ENCODE results near the gene FZD10. TPM values are rescaled to one million over a fixed set of nuclear protein-coding genes. Genes with fewer than 3 reads are reported as not detected.

The FZD10 gene
- total RNA-seq, 2 experiments from 2014 or later: not detected

DNA sequence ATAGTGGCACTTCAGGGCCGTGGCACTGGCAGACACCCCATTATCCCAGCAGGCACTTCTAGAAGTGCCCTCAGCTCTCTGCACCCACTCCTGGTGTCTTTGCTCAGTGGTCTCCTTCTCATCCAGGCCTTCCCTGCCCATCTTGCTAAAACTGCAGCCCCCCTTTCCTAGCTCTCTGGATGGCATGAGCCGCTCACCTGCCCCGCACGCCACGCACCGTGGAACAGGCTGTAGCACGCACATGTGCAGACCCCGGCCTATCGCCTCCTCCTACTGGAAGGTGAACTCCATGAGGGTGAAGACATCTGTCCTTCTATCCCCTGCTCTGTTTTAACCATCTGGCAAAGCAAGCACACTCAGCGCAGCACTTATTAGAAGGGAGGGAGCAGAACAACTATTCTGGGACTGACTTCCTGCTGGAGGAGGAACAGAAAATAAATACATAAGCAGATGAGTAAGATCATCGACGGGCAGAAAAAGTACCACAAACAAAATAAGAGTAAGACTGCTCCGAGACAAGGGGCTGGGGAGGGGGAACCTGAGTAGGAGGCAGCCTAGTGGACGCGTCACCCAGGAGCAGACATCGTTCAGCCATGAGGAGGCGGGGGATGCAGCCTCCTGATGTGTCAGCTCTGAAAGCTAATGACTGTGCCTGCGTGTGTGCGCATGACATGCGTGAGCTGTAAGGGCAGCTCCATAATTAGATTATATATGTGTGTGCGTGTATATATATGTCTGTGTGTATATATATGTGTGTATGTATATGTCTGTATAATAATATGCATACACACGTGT, 7.8 kb upstream of the FZD10 start:
- Mint-ChIP-seq H3K4me1 (no peaks in the 10 kb centered on the region), H3K4me3 (no peak overlapping the region), H3K36me3 (no peaks in the 10 kb centered on the region), H3K27ac (no peak overlapping the region), H3K9me3 (no peaks in the 10 kb centered on the region), H3K27me3 (no peaks in the 10 kb centered on the region)
- DNase-seq: no peak
- no peak for ATAC-seq (ENCODE audit: low read depth)
- POLR2A ChIA-PET: no interaction called here

DNA sequence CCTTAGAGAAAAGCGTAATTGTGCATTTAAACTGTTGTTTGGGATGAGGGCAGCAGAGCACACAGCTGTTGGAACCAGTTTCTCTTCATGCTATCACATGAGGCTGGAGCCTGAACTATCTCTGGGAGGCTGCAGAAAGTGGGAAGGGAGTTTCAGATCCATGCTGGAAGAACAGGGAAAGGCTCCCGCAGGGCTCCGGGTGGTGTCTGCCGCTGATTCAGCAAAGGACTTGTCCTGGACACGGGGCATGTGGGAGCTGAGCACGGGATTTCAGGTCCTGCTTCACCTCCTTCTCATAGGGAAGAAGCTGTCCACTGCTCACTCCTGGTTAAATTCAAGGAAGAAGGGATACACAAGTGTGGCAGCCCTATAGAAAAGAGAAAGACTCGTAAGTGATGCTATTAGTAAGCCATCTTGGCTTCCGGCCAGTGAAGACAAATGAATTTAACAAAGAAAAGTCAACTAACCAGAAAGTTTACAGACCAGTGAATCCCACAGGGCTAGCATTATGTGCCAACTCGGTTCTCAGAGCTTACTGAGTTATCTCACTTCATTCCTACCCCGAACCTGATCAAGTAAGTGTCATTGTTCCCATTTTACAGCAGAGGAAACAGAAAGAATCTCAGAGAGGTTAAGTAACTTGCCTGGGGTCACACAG, 6.7 kb upstream of the FZD10 start:
- no peaks in the 10 kb centered on the region for H3K36me3 Mint-ChIP-seq
- DNase-seq (no peak), ATAC-seq (ENCODE audit: low read depth) (no peak)
- no peaks in the 10 kb centered on the region for H3K27me3 Mint-ChIP-seq
- no peaks in the 10 kb centered on the region for H3K4me1 Mint-ChIP-seq
- H3K27ac Mint-ChIP-seq: no peak overlapping the region
- POLR2A ChIA-PET: no interaction called here
- no peaks in the 10 kb centered on the region for H3K9me3 Mint-ChIP-seq
- no peak overlapping the region for H3K4me3 Mint-ChIP-seq

DNA sequence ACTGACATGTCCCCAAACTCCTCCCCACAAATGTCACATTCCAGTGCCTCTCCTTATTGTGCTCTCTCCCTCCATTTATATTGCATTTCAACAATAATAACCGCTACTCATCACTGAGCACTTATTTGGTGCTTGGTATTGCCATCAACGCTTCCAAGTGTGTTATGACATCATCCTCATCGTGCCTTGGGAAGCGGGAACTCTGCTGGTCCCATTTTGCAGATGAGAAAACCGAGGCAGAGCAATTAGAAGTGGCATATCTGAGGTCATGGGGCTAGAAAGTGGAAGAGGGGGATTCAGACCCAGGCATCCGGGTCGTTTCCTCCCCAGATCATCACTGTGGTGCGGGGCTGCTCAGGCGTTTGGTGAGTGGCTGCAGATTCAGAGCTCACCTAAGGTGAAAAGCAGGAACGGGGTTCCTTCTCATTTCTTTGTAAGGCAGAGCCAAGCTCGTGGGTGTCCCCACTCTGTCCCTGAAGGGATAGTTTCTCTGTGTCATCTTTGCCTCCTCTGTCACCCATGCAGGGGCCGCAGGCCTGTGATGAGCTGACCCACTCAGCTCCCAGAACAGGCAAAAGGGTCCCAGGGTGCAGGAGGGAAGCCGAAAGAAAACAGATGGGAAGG, 5.5 kb upstream of the FZD10 start:
- no peak overlapping the region for H3K4me3 Mint-ChIP-seq
- peaks cover 3% of the 10 kb centered on the region for H3K27me3 Mint-ChIP-seq
- H3K4me1 Mint-ChIP-seq: no peaks in the 10 kb centered on the region
- ATAC-seq (ENCODE audit: low read depth): no peak
- no peak for DNase-seq
- H3K27ac Mint-ChIP-seq: no peak overlapping the region
- H3K9me3 Mint-ChIP-seq: no peaks in the 10 kb centered on the region
- no peaks in the 10 kb centered on the region for H3K36me3 Mint-ChIP-seq
- POLR2A ChIA-PET: no interaction called here

DNA sequence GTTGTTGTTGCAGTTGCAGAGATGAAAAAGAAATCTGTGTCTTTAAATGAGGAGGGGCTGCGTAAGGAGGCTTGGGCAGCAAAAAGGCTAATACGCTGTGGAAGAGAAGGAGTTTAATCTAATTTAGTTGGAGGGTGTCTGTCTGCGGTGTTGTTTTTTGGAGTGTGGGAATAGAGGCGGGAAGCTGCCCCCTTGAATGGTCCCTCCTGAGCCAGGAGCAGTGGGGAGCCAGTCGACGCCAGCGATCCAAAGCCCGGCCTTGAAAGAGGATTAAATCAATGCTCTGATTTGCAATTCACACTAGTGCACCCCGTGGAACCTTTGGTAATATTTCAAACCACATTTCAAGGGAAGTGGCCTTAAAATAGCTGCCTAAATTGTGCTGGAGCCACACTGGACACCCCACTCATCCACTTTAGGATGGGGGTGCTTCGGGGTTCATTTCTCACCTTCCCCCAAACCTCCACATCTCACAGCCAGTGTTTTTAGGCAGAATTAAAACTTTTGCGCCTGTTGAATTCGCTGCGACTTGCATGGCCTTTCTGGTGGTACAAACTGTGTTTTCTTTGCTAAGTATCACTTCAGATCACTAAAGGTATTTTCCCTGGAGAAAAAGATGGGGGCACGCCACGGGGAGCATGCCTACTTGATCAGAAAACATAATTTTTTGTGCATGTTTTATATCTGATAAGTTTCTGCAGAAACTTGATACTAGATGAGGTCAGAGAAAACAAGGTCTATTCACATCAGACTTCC, 4.1 kb upstream of the FZD10 start:
- POLR2A ChIA-PET: no interaction called here
- H3K36me3 Mint-ChIP-seq: peaks cover 1% of the 10 kb centered on the region
- H3K9me3 Mint-ChIP-seq: no peaks in the 10 kb centered on the region
- no peak overlapping the region for H3K27ac Mint-ChIP-seq
- peaks cover 5% of the 10 kb centered on the region for H3K27me3 Mint-ChIP-seq
- peaks cover 2% of the 10 kb centered on the region for H3K4me1 Mint-ChIP-seq
- H3K4me3 Mint-ChIP-seq: no peak overlapping the region
- no peak for DNase-seq
- ATAC-seq (ENCODE audit: low read depth): no peak

DNA sequence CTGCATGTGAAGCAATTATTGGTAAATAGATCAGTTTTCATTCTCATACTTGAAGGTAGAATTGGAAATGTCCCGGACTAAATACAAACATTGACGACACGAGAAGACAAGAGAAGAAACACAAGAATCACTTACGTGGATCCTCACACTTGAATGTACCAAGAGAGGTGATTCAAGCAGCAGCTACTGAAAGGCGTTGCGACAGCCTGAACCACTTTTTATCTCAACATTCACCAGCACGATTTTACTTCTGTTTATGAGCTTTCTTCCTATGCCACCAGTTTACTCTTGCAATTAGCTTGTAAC, 3.6 kb upstream of the FZD10 start:
- no peak for DNase-seq
- POLR2A ChIA-PET: no interaction called here
- Mint-ChIP-seq H3K36me3 (peaks cover 3% of the 10 kb centered on the region), H3K27ac (no peak overlapping the region), H3K27me3 (peaks cover 8% of the 10 kb centered on the region), H3K4me3 (no peak overlapping the region), H3K4me1 (peaks cover 4% of the 10 kb centered on the region), H3K9me3 (peaks cover 2% of the 10 kb centered on the region)
- ATAC-seq (ENCODE audit: low read depth): no peak

DNA sequence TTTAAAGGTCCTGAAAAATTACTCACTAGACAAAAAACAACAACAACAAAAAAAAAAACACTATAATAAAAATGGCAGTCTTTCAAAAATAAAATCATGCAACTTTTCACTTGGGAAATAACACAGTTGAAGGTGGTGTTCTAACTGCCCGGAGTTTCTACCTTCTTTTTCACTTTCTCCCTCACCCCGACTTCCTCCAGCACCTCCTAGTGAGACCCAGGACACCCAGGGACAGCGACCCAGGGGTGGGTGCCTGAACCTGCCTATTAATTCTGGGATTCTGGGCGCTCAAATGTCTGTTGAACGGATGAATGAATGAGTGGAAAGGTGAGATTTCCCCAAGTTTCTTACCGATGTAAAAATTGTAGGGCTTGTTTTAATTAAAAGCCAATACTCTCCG, 2.0 kb upstream of the FZD10 start:
- Mint-ChIP-seq H3K27me3 (peaks cover 24% of the 10 kb centered on the region), H3K27ac (no peak overlapping the region), H3K4me3 (no peak overlapping the region), H3K36me3 (peaks cover 3% of the 10 kb centered on the region), H3K4me1 (peaks cover 4% of the 10 kb centered on the region), H3K9me3 (peaks cover 2% of the 10 kb centered on the region)
- DNase-seq (no peak), ATAC-seq (ENCODE audit: low read depth) (no peak)
- POLR2A ChIA-PET: no interaction called here

DNA sequence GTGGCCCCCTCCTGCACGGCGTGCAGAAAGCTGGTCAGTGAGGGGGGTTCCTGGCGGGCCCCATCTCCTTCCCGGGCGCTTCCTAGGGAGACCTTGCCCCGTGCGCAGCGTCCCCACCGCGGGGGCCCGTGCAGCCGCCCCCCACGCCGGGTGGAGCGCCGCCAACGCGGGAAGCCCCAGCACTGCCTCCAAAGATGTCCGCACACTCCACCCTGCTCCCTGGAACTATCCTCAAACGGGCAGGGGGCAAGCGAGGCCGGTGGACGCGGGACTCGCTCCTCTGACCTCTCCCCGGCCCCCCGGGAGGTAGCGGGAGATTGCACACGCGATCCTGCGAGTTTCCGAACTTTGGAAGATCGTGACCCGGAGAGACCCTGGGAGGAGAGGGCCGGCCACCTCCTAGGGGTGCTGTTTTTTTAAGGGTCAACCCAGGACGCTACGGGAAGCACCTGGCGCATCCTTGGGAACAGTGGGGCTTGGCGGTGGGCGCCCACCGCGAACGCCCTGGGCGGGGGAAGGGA, 1.5 kb upstream of the FZD10 start:
- POLR2A ChIA-PET: no interaction called here
- Mint-ChIP-seq H3K36me3 (peaks cover 3% of the 10 kb centered on the region), H3K9me3 (peaks cover 2% of the 10 kb centered on the region), H3K4me1 (peaks cover 4% of the 10 kb centered on the region), H3K27ac (no peak overlapping the region), H3K27me3 (peaks cover 25% of the 10 kb centered on the region), H3K4me3 (no peak overlapping the region)
- ATAC-seq (ENCODE audit: low read depth): no peak
- no peak for DNase-seq

DNA sequence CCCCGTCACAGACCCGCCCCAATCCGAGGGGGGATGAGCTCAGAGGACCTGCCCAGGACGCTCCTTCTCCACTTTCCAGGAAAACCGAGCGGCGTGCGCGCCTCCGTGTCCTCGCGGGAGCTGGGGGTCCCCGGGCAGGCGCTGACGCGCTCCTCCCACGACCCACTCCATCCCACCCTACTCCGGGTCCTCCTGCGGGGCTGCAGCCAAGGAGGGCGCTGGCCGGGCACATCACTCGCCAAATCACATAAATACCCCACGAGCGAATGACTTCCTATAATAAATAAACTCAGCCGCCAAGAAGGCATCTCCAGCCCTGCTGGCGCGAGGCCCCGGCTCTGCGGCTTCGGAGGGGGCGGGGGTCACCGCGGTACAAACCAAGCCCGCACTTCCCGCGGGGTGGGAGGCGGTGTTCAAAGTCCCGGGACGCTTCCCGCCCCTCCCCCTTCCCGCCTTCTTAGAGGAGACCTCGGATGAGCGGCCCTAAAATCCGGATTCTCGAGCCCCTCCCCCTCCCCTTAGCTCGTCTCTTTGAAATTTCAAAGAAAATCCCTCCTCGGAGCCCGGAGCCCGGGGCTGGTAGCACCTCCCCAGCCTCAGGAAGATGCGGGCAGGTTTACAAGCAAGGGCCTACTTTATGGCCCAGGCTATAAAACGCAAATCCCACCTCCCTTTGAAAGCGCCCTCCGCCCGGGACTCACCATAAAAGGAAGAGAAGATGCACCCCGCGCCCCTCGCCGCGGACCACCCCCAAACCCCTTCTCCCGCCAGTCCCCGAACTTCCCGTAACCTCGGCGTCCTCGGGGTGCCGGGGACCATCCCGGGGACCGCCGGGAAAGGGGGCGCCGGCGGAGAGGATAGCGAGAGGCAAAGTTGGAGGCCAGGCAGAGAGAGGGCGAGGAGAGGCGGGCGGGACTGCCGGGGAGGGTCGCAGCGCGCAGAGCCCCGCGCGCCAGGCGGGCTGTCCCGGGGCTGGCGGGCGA, 712 bp upstream of the FZD10 start:
- Mint-ChIP-seq H3K27me3 (peaks cover 25% of the 10 kb centered on the region), H3K9me3 (peaks cover 2% of the 10 kb centered on the region), H3K4me3 (no peak overlapping the region), H3K4me1 (peaks cover 4% of the 10 kb centered on the region), H3K27ac (no peak overlapping the region), H3K36me3 (peaks cover 3% of the 10 kb centered on the region)
- POLR2A ChIA-PET: no interaction called here
- DNase-seq (no peak), ATAC-seq (ENCODE audit: low read depth) (no peak)

DNA sequence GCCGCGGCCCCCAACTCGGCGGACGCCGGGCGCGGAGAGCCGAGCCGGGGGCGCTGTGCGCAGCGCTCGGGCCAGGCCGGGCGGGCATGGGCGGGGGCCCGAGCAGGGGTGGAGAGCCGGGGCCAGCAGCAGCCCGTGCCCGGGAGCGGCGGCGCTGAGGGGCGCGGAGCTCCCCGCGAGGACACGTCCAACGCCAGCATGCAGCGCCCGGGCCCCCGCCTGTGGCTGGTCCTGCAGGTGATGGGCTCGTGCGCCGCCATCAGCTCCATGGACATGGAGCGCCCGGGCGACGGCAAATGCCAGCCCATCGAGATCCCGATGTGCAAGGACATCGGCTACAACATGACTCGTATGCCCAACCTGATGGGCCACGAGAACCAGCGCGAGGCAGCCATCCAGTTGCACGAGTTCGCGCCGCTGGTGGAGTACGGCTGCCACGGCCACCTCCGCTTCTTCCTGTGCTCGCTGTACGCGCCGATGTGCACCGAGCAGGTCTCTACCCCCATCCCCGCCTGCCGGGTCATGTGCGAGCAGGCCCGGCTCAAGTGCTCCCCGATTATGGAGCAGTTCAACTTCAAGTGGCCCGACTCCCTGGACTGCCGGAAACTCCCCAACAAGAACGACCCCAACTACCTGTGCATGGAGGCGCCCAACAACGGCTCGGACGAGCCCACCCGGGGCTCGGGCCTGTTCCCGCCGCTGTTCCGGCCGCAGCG, 639 bp downstream of the FZD10 start:
- ATAC-seq (ENCODE audit: low read depth) (no peak), DNase-seq (peak; percentile 36)
- Mint-ChIP-seq H3K27me3 (peaks cover 28% of the 10 kb centered on the region), H3K4me3 (peak overlapping the region; percentile 63), H3K36me3 (peaks cover 3% of the 10 kb centered on the region), H3K4me1 (peaks cover 4% of the 10 kb centered on the region), H3K9me3 (peaks cover 2% of the 10 kb centered on the region), H3K27ac (no peak overlapping the region)
- POLR2A ChIA-PET: no interaction called here

DNA sequence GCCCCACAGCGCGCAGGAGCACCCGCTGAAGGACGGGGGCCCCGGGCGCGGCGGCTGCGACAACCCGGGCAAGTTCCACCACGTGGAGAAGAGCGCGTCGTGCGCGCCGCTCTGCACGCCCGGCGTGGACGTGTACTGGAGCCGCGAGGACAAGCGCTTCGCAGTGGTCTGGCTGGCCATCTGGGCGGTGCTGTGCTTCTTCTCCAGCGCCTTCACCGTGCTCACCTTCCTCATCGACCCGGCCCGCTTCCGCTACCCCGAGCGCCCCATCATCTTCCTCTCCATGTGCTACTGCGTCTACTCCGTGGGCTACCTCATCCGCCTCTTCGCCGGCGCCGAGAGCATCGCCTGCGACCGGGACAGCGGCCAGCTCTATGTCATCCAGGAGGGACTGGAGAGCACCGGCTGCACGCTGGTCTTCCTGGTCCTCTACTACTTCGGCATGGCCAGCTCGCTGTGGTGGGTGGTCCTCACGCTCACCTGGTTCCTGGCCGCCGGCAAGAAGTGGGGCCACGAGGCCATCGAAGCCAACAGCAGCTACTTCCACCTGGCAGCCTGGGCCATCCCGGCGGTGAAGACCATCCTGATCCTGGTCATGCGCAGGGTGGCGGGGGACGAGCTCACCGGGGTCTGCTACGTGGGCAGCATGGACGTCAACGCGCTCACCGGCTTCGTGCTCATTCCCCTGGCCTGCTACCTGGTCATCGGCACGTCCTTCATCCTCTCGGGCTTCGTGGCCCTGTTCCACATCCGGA, 1.4 kb downstream of the FZD10 start:
- peaks cover 3% of the 10 kb centered on the region for H3K36me3 Mint-ChIP-seq
- no peak for DNase-seq
- H3K4me3 Mint-ChIP-seq: peak overlapping the region; percentile 22
- POLR2A ChIA-PET: no interaction called here
- H3K27ac Mint-ChIP-seq: peak overlapping the region; percentile 65
- peaks cover 2% of the 10 kb centered on the region for H3K9me3 Mint-ChIP-seq
- H3K27me3 Mint-ChIP-seq: peaks cover 28% of the 10 kb centered on the region
- H3K4me1 Mint-ChIP-seq: peaks cover 4% of the 10 kb centered on the region
- no peak for ATAC-seq (ENCODE audit: low read depth)

DNA sequence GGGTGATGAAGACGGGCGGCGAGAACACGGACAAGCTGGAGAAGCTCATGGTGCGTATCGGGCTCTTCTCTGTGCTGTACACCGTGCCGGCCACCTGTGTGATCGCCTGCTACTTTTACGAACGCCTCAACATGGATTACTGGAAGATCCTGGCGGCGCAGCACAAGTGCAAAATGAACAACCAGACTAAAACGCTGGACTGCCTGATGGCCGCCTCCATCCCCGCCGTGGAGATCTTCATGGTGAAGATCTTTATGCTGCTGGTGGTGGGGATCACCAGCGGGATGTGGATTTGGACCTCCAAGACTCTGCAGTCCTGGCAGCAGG, 1.9 kb downstream of the FZD10 start:
- H3K4me3 Mint-ChIP-seq: no peak overlapping the region
- ATAC-seq (ENCODE audit: low read depth) (no peak), DNase-seq (no peak)
- peaks cover 5% of the 10 kb centered on the region for H3K4me1 Mint-ChIP-seq
- H3K36me3 Mint-ChIP-seq: peaks cover 3% of the 10 kb centered on the region
- peak overlapping the region; percentile 30 for H3K27ac Mint-ChIP-seq
- peaks cover 2% of the 10 kb centered on the region for H3K9me3 Mint-ChIP-seq
- peaks cover 32% of the 10 kb centered on the region for H3K27me3 Mint-ChIP-seq
- POLR2A ChIA-PET: no interaction called here

DNA sequence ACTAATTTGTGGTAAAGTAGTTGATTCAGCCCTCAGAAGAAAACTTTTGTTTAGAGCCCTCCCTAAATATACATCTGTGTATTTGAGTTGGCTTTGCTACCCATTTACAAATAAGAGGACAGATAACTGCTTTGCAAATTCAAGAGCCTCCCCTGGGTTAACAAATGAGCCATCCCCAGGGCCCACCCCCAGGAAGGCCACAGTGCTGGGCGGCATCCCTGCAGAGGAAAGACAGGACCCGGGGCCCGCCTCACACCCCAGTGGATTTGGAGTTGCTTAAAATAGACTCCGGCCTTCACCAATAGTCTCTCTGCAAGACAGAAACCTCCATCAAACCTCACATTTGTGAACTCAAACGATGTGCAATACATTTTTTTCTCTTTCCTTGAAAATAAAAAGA, 2.7 kb downstream of the FZD10 start:
- Mint-ChIP-seq H3K9me3 (peaks cover 2% of the 10 kb centered on the region), H3K4me1 (peaks cover 8% of the 10 kb centered on the region), H3K27ac (no peak overlapping the region), H3K27me3 (peaks cover 38% of the 10 kb centered on the region), H3K4me3 (no peak overlapping the region), H3K36me3 (peaks cover 3% of the 10 kb centered on the region)
- DNase-seq (no peak), ATAC-seq (ENCODE audit: low read depth) (no peak)
- POLR2A ChIA-PET: no interaction called here

All from activated naive CD8-positive, alpha-beta T cell treated with anti-CD3 and anti-CD28 coated beads, Interleukin-2, amount 10 ng/mL, durations not matched to agents 7 days and 5 days (primary cell).